GM18858 (cell line): ENCODE data around the gene NUDT2.
A peak's percentile ranks its signal among the peaks of the same experiment; 100 is the strongest.
"Not testable (repeated sequence)": the region's sequence is repeated elsewhere in the genome, so short reads cannot be mapped to it uniquely, and the experiment has no call there.

Experiments used
- ATAC-seq: cut with Tn5 transposase; IDR thresholded peaks from one replicate; pipeline ENCODE4 v1.9.1; 2021; ENCODE audit not compliant: unreplicated experiment

The NUDT2 gene

DNA sequence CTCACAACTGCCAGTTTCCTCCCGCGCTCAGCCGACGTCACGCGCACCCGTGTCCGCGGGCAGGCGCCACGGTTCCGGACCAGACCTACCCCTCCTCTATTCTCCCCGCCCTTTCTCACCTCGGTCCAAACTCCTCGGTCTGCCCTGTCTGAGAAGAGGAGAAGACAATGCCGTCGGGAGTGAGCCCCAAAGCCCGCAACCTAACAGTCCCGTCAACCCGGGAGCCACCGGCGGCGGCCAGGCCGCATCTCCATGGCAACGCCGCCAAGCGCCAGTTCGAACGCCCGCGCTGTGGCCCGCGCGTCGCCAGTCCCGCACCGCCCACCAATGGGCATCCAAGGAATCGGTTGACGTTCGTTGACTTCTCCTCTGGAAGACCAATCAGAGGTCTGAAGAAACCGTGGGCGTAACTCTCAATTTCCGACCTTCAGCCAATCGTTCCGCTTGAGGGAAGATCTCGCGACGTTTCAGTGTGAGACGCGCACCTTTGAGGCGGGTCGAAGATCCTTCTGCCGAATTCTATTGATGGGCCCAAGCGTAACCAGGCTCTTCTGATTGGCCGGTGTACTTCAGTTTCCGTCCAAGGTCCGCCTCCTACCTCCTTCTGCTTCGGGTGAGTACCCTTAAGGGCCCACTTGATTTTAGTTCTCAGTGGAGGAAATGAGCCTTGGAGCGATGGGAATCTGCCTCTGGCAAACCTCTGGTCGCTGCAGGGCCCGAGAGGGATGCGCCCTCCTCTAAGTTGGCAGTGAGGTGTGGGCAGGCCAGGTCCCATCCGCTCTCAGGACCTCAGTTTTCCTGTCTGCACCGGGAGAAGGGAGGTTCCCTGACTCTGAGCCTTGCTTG is at the start of gene NUDT2, which contains the start of gene KIF24:
NUDT2 (plus strand) TSS at position 583 of the 846 bp plus-strand sequence. CDS start 9,471 bp downstream, outside the sequence.
KIF24 (minus strand) TSS at position 282 of the 846 bp plus-strand sequence. CDS start 17,922 bp downstream, outside the sequence.
- ATAC-seq = peak; percentile 87

DNA sequence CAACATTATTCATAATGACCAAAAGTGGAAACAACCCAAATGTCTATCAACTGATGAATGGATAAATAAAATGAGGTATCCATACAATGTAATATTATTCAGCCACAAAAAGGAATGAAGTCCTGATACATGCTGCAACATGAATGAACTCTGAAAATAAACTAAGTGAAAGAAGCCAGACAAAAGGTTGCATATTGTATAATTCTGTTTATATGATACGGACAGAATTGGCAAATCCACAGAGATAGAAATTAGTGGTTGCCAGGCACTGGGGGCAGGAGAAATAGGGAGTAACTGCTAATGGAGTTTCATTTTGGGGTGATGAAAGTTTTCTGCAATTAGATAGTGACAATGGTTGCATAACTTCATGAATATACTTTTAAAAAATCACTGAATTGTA is 47.3 kb upstream of the NUDT2 start:
- no peak for ATAC-seq

DNA sequence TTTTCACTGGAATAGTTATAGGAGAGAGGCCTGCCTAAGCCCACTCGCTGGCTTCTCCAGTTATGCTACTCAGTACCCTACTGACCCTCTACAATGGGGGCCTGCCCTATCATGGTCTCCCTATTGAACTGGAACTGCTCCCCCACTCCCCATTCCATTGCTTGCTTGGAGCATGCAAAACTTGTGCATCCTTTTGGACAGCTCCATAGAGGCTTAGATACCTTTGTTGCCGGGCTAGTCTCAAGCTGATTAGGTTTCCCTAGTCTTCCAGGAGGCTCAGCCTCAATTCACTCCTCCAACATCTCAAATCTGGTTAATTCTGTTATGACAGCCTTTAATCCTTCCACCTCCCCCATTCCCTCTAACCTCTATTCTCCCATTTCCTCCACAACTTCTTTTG is 40.2 kb upstream of the NUDT2 start:
- no peak for ATAC-seq

DNA sequence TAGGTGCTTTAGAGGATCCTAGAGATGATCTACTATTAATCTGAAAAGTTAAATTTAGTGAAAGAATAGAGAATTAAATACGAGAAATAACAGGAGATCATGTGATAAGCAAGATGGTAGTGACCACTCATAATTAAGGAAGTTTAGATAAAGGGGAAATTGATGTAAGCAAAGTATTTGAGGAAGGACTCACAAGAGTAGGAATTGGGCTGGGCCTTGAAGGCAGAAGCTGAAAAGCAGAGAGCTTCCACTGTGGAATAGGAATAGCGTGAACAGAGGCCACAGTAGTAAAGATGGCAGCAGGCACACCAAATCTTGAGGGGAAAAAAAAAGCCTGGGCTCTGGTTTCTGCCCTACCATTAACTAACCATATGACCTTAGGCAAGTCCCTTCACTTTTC is 38.3 kb upstream of the NUDT2 start:
- no peak for ATAC-seq

GRCh38 chr9:34291423-34291822 is 37.9 kb upstream of the NUDT2 start:
- ATAC-seq = no peak

DNA sequence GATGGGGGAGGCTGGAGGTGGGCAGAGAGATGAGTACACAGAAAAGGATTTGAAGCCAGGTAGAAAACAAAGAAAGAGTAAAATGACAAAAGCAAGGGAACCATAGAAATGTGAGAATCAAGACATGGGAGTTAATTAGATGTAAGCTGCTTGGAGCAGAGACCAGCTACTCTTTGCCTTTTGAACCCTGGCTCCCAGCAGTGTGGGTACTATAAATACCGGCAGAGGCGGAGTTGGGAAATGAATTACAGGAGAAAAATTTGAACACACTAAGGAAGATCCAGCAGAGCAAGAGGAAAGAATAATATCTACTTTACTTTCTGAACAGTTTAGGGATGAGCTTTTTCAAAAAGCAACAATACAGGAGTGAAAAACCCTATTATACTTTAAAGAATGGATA is 36.8 kb upstream of the NUDT2 start:
- no peak for ATAC-seq

- not testable (repeated sequence) for ATAC-seq
Observed at GRCh38 chr9:34301064-34301463, 28.3 kb upstream of the NUDT2 start.

DNA sequence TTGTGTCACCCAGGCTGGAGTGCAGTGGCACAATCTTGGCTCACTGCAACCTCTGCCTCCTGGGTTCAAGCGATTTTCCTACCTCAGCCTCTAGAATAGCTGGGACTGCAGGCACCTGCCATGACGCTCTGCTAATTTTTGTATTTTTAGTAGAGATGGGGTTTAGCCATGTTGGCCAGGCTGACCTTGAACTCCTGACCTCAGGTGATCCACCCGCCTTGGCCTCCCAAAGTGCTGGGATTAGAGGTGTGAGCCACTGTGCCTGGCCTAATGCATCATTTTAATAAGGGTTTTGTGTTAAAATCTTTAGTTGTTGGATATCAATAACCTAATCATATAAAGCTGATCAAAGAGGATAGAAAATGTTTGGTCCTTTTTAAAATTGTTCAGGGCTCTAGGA is 21.1 kb upstream of the NUDT2 start:
- ATAC-seq = not testable (repeated sequence)

GRCh38 chr9:34310215-34310614 is 19.2 kb upstream of the NUDT2 start:
- no peak for ATAC-seq

DNA sequence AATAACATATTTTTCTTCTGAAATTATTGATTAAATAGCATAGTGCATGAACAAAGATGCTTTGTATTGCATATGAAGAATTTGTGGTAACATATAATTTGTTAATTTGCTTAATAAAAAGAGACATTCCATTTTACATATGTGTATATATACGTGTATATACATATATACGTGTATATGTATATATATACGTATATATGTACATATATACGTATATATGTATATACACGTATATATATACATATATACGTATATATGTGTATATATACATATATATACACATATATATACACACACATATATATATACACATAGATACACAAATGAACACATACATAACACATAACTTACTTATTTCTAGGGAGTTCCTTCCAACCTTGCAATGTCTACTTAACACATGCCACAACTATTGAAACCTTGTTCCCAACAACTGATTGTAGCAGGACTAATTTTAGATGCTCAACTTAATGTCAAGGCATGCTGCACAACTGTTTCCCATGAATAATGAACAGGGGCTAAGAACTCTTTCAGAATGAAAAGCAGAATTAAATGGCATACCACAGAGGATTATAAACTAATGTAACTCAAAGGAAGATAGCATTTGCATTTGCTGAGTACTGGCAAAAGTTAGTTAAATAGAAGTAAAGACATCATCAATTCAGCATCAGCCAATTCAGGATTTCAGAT is 17.7 kb upstream of the NUDT2 start:
- ATAC-seq = no peak

DNA sequence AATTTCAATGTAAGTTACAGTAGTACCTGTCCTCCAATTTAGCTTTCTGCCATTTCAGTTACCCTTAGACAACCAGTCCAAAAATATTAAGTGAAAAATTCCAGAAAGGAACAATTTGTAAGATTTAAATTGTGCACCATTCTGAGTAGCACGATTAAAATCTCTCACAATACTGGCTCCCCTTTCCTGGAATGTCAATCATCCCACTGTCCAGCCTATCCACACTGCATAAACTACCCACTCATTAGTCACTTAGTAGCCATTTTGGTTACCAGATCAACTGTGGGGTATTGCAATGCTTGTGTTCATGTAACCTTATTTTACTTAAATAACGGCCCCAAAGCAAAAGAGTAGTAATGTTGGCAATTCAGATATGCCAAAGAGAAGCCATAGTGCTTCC is 11.9 kb upstream of the NUDT2 start:
- ATAC-seq = no peak

DNA sequence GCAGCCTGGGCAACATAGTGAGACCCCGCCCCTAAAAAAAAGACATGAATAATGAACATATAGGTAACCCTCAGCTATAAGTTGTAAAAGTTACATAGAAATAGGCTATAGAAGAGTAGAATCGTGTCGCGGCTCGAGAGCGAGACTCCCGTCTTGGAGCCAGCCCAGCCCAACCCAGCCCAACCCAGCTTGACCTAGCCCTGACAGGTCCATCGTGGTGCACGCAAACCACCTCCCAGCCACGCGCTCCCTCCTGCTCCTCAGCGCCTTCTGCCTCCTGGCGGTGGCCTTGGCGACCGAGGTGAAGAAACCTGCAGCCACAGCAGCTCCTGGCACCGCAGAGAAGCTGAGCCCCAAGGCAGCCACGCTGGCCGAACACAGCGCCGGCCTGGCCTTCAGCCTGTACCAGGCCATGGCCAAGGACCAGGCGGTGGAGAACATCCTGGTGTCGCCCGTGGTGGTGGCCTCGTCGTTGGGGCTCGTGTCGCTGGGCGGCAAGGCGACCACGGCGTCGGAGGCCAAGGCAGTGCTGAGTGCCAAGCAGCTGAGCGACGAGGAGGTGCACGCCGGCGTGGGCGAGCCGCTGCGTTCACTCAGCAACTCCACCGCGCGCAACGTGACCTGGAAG is 11.1 kb upstream of the NUDT2 start:
- no peak for ATAC-seq

GRCh38 chr9:34321451-34321850 is 7.9 kb upstream of the NUDT2 start:
- no peak for ATAC-seq

DNA sequence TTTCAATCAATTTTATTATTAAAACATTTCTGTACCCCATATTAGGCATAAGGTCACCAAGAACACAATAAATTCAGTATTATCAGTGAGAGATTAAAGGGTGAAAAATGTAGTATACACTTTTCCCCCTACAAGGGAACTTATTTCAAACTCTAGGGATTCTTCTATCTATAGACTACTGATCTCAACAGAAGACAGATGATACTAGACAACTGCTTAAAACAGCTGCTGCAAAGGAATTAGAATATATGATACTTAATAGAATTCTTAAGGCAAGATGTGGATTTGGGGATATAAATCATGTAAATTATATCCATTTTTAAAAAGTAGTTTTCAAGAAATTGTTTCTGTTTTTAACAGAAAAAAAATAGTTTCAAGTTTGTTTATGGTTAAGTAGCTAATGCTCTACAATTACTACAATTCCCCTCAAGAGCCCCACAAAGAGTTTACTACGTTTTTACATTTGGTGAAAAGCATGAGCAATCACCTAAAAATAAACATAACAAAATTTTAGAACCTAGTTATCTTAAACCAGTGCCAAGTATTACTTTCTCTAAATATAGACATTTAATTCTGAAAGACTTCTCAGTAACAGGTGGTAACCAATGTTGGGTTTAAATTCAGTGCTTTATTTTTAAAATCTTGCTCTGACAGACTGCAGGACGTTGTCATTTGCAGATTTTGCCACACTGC is 6.3 kb upstream of the NUDT2 start:
- no peak for ATAC-seq

DNA sequence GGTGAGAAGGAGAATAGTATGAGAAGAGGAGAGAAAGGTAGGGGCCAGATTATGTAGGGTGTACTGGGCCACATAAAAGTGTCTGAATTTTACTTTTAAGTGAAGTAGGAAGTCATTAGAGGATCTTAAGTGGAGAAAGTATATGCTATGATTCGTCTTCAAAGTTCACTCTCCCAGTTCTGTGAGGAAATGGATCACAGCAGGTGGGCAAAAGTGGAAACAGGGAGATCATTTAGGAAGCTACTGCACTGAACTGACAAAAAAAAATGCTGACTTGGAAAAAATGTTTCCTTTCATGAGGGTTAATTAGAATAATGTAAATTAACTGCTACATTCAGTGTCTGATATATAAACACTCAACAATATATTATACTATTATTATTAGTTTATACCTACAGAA is 2.7 kb upstream of the NUDT2 start:
- no peak for ATAC-seq

- no peak for ATAC-seq
Observed at GRCh38 chr9:34328500-34328986, 826 bp upstream of the NUDT2 start.

DNA sequence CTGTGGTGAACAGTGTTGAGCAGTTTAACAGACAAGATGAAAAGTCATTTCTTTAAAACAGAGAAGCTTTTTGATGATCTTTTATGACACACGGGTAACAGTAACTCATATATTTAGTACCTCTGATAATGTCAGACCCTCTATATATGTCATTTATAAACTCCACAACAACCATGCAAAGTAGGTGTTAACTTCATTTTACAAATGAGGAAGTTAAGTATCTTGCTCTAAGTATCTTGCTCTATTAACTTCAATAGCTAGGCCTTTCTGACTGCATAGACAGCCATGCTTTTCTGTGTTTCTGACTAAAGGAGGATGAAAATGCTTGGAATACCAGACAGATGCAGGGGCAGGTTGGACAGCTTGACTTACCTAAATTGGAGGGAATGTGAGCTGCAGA is 1.8 kb downstream of the NUDT2 start:
- ATAC-seq = no peak

DNA sequence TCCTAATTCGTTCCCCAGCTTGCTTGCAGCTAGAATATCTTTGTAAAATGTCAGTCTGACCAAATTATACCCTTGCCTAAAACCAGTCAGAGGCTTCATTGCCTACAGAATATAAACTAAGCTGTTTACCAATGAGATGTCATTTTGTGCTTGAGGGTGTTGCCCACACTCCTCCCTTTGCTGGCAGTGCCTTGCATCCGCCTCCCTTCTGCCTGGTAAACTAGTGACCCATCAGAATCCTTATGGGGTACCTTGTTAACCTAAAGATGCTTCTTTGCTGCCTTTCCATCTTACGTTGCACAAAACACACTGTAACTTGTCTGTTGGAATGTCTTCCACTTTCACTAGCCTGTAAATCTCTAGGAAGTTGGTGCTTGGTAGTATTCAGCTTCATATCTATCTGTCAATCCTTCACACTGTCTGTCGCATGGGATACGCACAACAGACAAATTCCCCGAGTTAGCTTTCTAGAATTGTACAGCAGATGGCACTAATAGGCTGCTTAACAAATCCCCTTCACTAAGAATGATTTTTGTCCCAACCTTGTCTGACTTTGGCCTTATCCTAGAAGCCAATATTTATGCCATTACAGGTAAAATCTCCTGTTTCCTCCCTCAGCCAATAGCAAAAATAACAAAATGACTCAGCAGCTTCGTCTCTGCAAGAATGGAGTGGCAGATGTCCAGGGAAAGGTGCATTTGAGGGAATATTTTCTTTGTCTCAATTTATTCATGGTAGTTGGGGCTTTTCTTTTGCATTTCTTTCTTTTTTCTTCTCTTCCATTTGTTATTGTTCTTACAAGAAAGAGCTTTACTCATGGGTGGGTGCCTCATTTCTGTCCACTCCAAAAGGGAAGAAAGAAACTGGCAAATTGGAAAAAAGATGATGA is 3.0 kb downstream of the NUDT2 start:
- no peak for ATAC-seq

GRCh38 chr9:34333836-34334235 is 4.5 kb downstream of the NUDT2 start:
- no peak for ATAC-seq

DNA sequence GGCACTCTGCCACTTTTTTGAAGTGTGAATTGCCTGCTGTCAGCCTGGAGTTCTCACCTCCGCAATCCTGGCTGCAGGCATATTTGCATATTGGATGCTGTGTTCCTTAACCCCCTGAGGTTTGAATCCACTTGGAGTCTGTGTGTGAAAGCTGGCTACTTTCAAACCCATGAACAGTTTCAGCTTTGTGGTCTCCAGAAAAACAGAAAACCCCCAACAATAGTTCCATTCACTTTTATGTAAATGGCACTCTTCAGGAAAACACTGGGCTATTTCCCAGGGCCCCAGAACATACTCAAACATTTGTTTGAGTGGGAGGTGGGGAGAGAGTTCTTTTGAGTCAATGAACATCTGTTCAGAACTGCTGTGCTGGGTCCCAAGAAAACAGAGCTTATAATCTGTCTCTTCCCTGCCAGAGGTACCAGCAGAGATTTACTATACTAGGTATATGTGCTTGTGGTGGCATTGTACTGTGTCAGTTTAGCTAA is 5.0 kb downstream of the NUDT2 start:
- ATAC-seq = no peak
